ENCODE measurements around the gene IL20. TPM values are rescaled to one million over a fixed set of nuclear protein-coding genes. Genes with fewer than 3 reads are reported as not detected.

Gene IL20
- total and polyA plus RNA-seq, 2 of the 8 experiments (the other 6 are each of a cell fraction or from before 2014, with no cell fraction given) = not detected

DNA sequence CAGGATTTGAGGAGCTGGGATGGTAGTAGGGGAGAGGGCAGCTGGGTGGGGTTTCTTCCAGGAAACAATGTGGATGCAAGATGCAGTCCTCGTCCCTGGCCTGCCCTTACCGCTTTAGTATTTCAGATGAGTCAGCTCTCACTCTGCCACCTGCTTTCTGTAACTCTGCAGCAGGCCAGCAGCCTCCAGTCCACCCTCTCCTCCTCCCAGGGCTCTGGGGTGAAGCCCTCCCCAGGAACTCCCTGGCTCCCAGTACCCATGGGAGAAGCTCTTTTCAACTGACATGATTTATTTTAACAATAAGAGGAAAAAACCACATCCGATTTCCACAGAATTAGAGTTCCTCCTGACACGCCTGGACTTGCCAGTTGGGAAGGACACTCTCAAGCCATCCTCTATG is 39.0 kb upstream of the IL20 start:
- Histone ChIP-seq H2BK12ac (ENCODE audit: low read depth, low read length) (no peak overlapping the region), H3K4me1 (replicated peaks in 1 of 4; ENCODE audit: control insufficient read depth in 3 of 4, insufficient read depth in 4 of 4, low read length in 3 of 4) (peaks cover 0 to 2% (median 0%) of the 10 kb centered on the region in 4 experiments; a peak in 1 of 7 replicates), H3K56ac (replicated peaks; ENCODE audit: insufficient read length, low read depth, low read length) (no peak overlapping the region), H3K36me3 (ENCODE audit: control insufficient read depth in 2 of 4, insufficient read depth in 4 of 4, low read length in 3 of 4) (no peaks in the 10 kb centered on the region), H2BK15ac (ENCODE audit: low read length) (no peak overlapping the region), H4K5ac (ENCODE audit: insufficient read length, low read depth, low read length) (no peak overlapping the region), H2AFZ (ENCODE audit: low read length) (0 out of 2 replicates have a peak overlapping the region, but pooled peaks have one; percentile 56), H3K9me3 (ENCODE audit: insufficient read depth in 2 of 2, low read depth in 1 of 2, low read length in 1 of 2) (no peaks in the 10 kb centered on the region), H3K9ac (replicated peaks in 1 of 4; ENCODE audit: extremely low read depth in 1 of 4, low read depth in 3 of 4, low read length in 3 of 4) (no peak overlapping the region), H3K23me2 (ENCODE audit: low read depth, low read length) (no peaks in the 10 kb centered on the region), H4K8ac (ENCODE audit: extremely low read depth, insufficient read depth, low read length) (no peak overlapping the region), H3K18ac (ENCODE audit: extremely low read depth, low read length) (no peak overlapping the region), H2BK120ac (replicated peaks; ENCODE audit: low read depth, low read length) (no peak overlapping the region), H3K4me2 (ENCODE audit: insufficient read depth in 1 of 2, low read depth in 2 of 2, low read length in 2 of 2) (no peak overlapping the region), H3K4ac (replicated peaks; ENCODE audit: insufficient read length, low read depth, low read length) (no peak overlapping the region), H3K79me1 (ENCODE audit: low read depth, low read length) (no peaks in the 10 kb centered on the region), H2BK20ac (ENCODE audit: low read length) (no peak overlapping the region; the same call in 1 of the 2 replicates), H4K20me1 (replicated peaks in 1 of 2; ENCODE audit: control insufficient read depth in 1 of 2, insufficient read depth in 2 of 2, low read length in 2 of 2) (no peaks in the 10 kb centered on the region), H3K14ac (ENCODE audit: insufficient read length) (no peak overlapping the region), H3K79me2 (ENCODE audit: control insufficient read depth in 1 of 2, insufficient read depth in 2 of 2, low read length in 2 of 2) (no peaks in the 10 kb centered on the region), H3K27ac (ENCODE audit: low read depth, low read length) (no peak overlapping the region), H3K4me3 (ENCODE audit: extremely low read depth in 1 of 4, insufficient read depth in 2 of 4, low read depth in 3 of 4, low read length in 4 of 4) (no peak overlapping the region), H4K91ac (replicated peaks; ENCODE audit: insufficient read length, low read length) (no peak overlapping the region), H2AK5ac (ENCODE audit: low read depth, low read length) (no peak overlapping the region), H2BK5ac (ENCODE audit: low read depth, low read length) (no peak overlapping the region; the same call in 1 of the 2 replicates), H3K23ac (ENCODE audit: insufficient read length) (no peak overlapping the region), H3K27me3 (replicated peaks in 1 of 4; ENCODE audit: control insufficient read depth in 3 of 4, extremely low read depth in 1 of 4, insufficient read depth in 3 of 4, low read length in 3 of 4) (no peaks in the 10 kb centered on the region)
- DNase-seq (ENCODE audit: low read depth in 1 of 2, low spot score in 2 of 2) (no peak), FAIRE-seq (no peak)
- WGBS, 2 experiments (ENCODE audit: extremely low coverage in 1 of 2, insufficient coverage in 1 of 2, insufficient read length in 1 of 2, insufficient replicate concordance in 2 of 2, low coverage in 1 of 2, low lambda C conversion rate in 2 of 2, missing lambda C conversion rate in 1 of 2) = 89% methylated on average over 4 of the region's 4 CpGs; no CpG with 5 or more reads in 1 of the 2 experiments
- ChIA-PET CTCF (ENCODE audit: partially characterized antibody) (interaction anchor here (0.6 to 2.9 kb wide), 15 partner anchors 7 to 1114 kb away, joined by 3 to 11 read pairs (median 4); no protein-coding TSS in a partner anchor), POLR2A (ENCODE audit: partially characterized antibody) (no interaction called here)
- TF ChIP-seq CBX5 (IDR thresholded peaks at IDR 0.05; ENCODE audit: low read depth, low read length) (no peak), SP1 (IDR thresholded peaks at IDR 0.05; ENCODE audit: low read depth, low read length) (no peak), EP300 (IDR thresholded peaks at IDR 0.05; ENCODE audit: borderline replicate concordance in 1 of 2, low read depth in 2 of 2, low read length in 2 of 2) (no peak), POLR2AphosphoS5 (IDR thresholded peaks at IDR 0.05; ENCODE audit: low read depth, low read length) (no peak), HDAC6 (IDR thresholded peaks at IDR 0.05; ENCODE audit: low read depth, low read length) (no peak), TCF12 (IDR thresholded peaks at IDR 0.05; ENCODE audit: low read depth, low read length) (no peak)

All from H1 (cell line).